Fibroblast of skin of back (primary cell): ENCODE data around the gene CCSER1. TPM values are rescaled to one million over a fixed set of nuclear protein-coding genes. Genes with fewer than 3 reads are reported as not detected.

Experiments used
- DNase-seq: peaks from one replicate; pipeline ENCODE4 v3.0.0-alpha.2; 2013
- polyA plus RNA-seq, 2 experiments: library from polyadenylated mRNA; unstranded; fragments of 120-200 nt; gene quantifications; one replicate each; pipeline ENCODE4 v1.2.1, GENCODE V29; 2013; ENCODE audit not compliant: insufficient read length in 2 of 2

CCSER1 gene
- polyA plus RNA-seq (2013, experiment 1 of 2; ENCODE audit: insufficient read length), result not detected
- not detected for polyA plus RNA-seq (2013, experiment 2 of 2; ENCODE audit: insufficient read length)

DNA sequence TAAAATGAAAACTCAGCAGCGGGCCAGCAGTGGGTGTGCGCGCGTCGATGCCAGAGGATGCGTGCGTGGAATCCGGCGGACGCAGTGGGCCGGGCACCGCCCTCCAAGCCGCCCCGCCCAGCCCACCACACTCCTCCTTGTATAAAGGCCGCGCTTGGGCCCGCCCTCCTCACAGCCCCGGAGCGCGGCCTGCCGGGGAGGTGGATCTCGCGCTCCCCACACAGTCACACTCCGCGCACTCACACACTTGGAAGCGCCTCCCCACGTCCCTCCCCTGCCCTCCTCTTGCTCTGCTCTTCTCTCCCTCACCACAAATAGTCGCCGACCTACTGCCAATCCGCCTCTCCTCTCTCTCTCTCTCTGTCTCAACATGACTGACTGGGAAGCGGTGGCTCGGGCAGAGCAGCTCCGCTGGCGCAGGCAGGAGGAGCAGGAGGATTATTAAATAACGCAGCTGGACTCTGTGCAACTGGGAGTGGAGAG is at the start of gene CCSER1:
Gene CCSER1, plus strand, starts transcription at position 172 of the 483 bp plus-strand sequence.
- peak; percentile 32 for DNase-seq

GRCh38 chr4:90078440-90078839 is 48.8 kb upstream of the CCSER1 start:
- DNase-seq, result no peak

DNA sequence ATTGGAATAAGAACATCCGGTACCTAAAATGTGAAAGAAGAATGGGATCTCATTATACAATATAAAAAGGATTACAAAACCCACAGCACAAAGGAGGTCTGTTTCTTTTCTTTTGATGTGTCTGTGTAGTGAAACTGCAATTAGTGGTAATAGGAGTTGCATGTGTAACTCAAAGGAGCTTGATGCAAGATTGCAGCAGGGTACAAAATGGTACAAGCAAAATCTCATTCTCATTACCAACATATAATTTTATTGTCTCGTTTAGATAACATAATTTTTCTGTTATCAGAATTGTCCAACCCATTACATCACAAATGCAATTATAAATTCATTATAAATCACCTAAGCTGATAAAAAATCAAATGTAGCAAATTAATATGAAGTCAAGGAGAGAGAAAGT is 47.1 kb upstream of the CCSER1 start:
- DNase-seq, result no peak

DNA sequence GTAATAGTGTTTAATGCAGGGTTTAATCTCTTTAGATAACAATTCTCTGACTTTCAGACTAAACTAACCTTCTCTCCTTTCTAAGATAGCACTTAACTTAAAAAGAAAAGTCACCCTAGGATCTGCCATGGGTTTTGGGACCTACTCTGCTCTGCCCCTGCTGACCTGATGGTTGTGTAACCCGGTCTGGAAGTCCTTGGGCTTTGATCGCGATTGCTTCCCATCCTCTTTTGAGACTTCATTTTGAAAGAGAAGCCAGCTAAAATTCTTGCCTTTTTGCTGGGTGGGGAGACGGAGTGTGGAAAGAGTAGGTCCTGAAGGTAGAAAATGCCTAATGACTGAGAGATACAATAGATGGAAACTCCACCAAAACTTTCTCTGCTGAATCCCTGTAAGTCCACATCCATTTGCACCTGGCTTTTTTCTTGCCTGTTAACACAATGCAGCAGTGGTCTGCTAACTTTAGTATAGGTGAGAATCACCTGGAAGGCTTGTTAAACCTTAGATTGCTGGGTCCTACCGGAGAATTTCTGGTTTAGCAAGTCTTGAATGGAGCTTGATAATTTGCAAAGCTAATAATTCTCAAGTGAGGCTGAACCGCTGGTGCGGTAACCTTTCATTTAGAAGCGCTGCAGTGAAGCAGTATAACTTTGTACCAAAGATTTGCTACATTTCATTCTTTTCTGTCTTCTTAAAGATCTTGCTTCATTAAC is 45.6 kb upstream of the CCSER1 start:
- no peak for DNase-seq

DNA sequence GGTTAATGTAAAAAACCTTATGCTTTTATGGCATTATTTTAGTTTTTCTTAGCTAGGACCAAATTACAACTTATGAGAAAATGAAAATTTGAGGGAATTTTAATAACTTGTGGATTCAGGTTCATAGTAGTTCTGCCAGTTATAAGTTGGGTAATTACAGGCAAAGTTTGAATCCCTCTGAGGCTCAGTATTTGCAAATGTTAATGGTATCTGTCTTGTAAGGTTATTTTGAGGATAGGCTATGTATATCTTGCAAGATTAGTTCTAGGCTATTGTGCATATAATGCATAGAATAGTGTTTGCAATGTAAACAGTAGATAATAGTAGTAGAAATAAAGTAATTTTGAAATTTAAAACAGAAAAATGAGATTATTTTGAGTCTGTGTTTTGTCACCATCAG is 44.7 kb upstream of the CCSER1 start:
- no peak for DNase-seq

GRCh38 chr4:90084277-90084966 is 42.8 kb upstream of the CCSER1 start:
- DNase-seq, result no peak

- DNase-seq, result no peak
Measured at GRCh38 chr4:90084967-90085295, 42.3 kb upstream of the CCSER1 start.

GRCh38 chr4:90093526-90093925 is 33.7 kb upstream of the CCSER1 start:
- DNase-seq, result no peak

DNA sequence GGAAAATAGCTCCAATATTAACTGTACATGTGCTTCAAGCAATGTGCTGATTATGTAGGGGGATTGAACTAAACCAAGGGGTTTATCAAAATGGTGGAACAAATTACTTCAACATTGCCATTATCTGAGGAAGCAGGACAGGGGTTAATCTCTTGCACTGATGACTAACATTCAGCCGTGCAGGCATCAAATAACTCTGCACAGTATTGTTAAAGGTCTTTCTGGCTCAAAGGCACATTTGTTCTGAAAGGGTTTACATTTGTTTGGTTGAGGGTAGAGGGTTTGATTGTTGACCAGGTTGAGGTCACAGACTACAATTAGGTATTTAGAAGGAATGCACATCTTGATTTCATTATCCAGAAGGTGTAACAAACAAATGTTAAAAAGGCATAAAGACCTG is 32.2 kb upstream of the CCSER1 start:
- DNase-seq, result no peak

- no peak for DNase-seq
Measured at GRCh38 chr4:90099812-90100211, 27.4 kb upstream of the CCSER1 start.

- DNase-seq, result no peak
Measured at GRCh38 chr4:90103991-90104390, 23.2 kb upstream of the CCSER1 start.

DNA sequence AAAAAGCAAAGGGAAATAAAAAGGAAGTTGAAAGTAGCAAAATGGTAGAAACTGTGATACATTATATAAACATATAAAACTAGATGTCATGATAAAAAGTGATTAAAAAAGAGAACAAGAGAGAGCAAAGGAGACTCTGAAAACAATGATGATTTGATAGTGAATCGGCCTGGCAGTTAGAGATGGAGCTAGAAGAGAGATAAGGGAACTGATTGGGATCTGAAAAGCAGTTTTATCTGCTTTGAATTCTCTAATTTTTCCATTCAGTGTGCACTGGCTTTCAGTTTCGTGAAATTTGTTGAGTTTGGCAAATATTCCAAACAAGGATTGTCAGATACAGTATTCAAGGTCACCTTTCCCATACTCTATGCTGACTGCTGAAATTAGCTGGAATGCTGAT is 21.9 kb upstream of the CCSER1 start:
- no peak for DNase-seq

DNA sequence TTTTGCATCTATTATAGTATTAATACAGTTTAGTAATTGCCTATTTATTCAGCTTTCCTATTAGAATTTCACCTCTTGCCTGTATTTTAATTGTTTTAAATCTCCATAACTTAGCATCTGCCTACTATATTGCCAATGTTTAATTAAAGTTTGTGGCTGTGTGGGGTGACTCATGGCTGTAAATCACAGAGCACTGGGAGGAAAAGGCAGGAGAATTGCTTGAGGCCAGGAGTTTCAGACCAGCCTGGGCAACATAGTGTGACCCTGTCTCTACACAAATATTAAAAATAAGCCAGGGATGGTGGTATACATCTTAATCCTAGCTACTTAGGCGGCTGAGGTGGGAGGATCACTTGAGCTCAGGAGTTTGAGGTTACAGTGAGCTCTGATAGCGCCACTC is 14.5 kb upstream of the CCSER1 start:
- DNase-seq, result no peak

GRCh38 chr4:90113881-90114457 is 13.2 kb upstream of the CCSER1 start:
- no peak for DNase-seq

- DNase-seq, result no peak
Measured at GRCh38 chr4:90118527-90119195, 8.5 kb upstream of the CCSER1 start.

DNA sequence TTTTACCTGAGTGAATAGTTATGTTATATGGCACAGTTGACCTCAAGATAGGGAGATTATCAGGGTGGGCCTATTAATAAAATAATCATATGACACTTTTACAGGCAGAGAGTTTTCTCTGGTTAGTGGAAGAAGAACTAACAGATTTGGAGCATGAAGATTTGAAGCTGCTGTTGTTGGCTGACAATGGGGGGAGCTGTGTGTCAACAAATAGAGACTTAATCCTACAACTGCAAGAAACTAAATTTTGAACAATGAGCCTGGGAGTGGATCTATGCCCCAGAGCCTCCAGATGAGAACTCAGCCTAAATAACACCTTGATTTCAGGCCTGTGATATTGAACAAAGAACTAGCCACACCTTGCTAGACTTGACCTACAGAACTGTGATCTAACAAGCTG is 7.2 kb upstream of the CCSER1 start:
- no peak for DNase-seq

DNA sequence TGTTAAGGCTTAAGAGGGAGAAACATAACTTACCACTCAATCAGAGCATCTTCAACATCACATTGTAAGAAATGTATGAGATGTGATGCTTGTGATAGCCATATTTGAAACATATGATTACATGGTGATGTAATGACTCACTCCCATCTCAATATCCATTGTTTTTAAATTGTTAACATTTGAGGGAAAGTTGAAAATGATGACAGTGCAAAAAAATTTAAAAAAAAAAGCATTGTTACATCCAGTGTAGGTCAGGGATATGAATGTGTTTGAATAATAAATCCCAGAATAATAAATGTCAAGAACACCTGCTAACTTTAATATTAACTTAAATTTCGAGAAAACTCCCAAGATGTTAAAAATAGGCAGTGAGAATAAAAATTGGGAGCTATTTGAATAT is 6.4 kb upstream of the CCSER1 start:
- DNase-seq, result no peak

- no peak for DNase-seq
Measured at GRCh38 chr4:90121676-90122354, 5.4 kb upstream of the CCSER1 start.

GRCh38 chr4:90122355-90122748 is 4.8 kb upstream of the CCSER1 start:
- no peak for DNase-seq

- DNase-seq, result no peak
Measured at GRCh38 chr4:90124276-90124675, 2.9 kb upstream of the CCSER1 start.

DNA sequence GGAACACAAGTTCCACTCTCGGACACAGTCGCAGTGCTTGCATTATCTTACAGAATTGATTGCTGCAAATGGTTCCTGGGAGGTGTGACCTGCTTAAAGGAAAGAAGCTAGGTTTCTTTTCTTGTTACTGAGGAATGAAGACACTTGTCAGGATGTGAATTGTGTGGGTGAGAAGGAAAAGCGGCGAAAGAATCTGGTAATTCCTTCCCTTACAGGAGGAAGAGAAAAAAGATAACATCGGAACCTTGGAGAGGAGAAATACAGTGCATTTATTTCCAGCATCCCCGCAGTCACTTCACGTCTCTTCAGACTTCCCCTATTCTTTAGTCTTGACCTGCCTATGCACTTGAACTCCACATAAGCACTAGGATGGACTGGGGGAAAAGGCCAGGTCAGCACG is 389 bp upstream of the CCSER1 start:
- no peak for DNase-seq

DNA sequence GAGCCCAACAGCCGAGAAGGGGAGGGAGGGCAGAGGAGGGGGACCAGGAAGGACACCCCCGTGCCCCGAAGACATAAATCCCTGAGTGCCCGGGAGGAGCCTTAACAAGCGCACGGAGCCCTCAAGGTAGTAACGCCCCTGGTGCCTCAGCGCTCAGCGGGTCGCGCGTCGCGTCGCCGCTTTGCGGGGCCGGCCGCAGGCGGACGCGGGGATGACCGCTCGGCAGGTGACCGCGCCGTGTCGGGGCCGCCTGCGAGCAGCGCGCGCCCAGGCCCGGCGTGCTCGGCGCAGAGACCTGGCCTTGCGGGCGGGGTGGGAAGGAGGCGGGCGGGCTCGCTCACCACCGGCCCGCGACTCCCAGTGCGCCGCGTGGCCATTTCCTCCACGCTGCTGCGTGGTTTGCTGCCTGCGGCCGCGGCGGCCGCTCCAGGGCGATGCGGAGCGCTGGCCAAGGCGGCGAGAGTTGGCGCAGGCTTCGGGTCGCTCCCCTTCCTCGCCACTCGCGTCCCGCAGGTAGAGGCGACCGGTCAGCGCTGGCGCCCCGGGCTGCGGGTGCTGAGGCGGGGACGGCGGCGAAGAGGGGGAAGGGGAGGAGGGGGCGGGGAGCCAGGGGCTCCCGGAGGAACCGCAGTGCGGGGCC is 632 bp downstream of the CCSER1 start:
- no peak for DNase-seq
